A549 (cell line): Measurements from ENCODE around the gene CCDC85C.

Source experiments
- CBX8 ChIP-seq: fragments of 200-600 bp; sonication (generic); IDR thresholded peaks from 2 replicates; pipeline ENCODE4 v1.6.1; 2016
- CEBPB ChIP-seq, 2 experiments: fragments of >200 bp in 1 of 2; sonication (Bioruptor Twin) in 1 of 2; formaldehyde crosslinking in 1 of 2; IDR thresholded peaks; 2 replicates each; pipeline ENCODE4 v1.6.1; 2012 to 2016
- CHD4 ChIP-seq: fragments of 200-600 bp; sonication (generic); IDR thresholded peaks from 2 replicates; pipeline ENCODE4 v1.6.1; 2016; ENCODE audit warnings: antibody characterized with exemption, mild to moderate bottlenecking, borderline replicate concordance
- CTCF ChIP-seq: fragments of >200 bp; sonication (Bioruptor Twin); formaldehyde crosslinking; IDR thresholded peaks from 3 replicates; pipeline ENCODE4 v1.5.1; 2016
- E2F6 ChIP-seq: IDR thresholded peaks from 2 replicates; pipeline ENCODE4 v1.6.1; 2012; ENCODE audit warnings: low read depth, borderline replicate concordance
- NR3C1 ChIP-seq: fragments of >200 bp; sonication (Bioruptor Twin); formaldehyde crosslinking; IDR thresholded peaks from 3 replicates; pipeline ENCODE4 v1.6.1; 2017
- POLR2A ChIP-seq: IDR thresholded peaks from 2 replicates; pipeline ENCODE4 v1.6.1; 2012; ENCODE audit warnings: mild to moderate bottlenecking, low read length
- POLR2AphosphoS2 ChIP-seq: conservative IDR thresholded peaks from 2 replicates; pipeline ENCODE4 v1.6.1; 2012; ENCODE audit warnings: low read length, improper control_type of control experiment, inconsistent platforms
- REST ChIP-seq: fragments of 200-600 bp; sonication (generic); IDR thresholded peaks from 2 replicates; pipeline ENCODE4 v1.6.1; 2016; ENCODE audit warnings: antibody characterized with exemption, mild to moderate bottlenecking, moderate library complexity
- RNF2 ChIP-seq: fragments of 200-600 bp; sonication (generic); IDR thresholded peaks from 2 replicates; pipeline ENCODE4 v1.6.1; 2016; ENCODE audit warnings: low read depth, mild to moderate bottlenecking, antibody characterized with exemption, moderate library complexity, borderline replicate concordance
- SMC3 ChIP-seq: fragments of >200 bp; sonication (Bioruptor Twin); formaldehyde crosslinking; IDR thresholded peaks from 3 replicates; pipeline ENCODE4 v1.6.1; 2018; ENCODE audit warnings: inconsistent platforms
- TFCP2L1 ChIP-seq: fragments of 250-450 bp; sonication (Bioruptor Pico); IDR thresholded peaks from 2 replicates; pipeline ENCODE4 v1.5.0; 2021; ENCODE audit warnings: mild to moderate bottlenecking
- USF2 ChIP-seq: fragments of 450-650 bp; IDR thresholded peaks from 2 replicates; pipeline ENCODE4 v1.6.1; 2014; ENCODE audit warnings: antibody characterized with exemption

- TF ChIP-seq SMC3: no peak
- no peak for TF ChIP-seq REST
- TF ChIP-seq CTCF: no peak
- TF ChIP-seq E2F6: no peak
- no peak for TF ChIP-seq NR3C1
- no peak for TF ChIP-seq CBX8
- TF ChIP-seq RNF2: no peak
- no peak for TF ChIP-seq USF2
- no peak for TF ChIP-seq CEBPB (IDR thresholded peaks at IDR 0.05)
- TF ChIP-seq CHD4: no peak
- TF ChIP-seq POLR2A: no peak
- TF ChIP-seq POLR2AphosphoS2: no peak
- no peak for TF ChIP-seq TFCP2L1 (CRISPR knock-in tag)
Observed at GRCh38 chr14:99507860-99508640, 96.0 kb downstream of the CCDC85C start.
